Neutrophil (primary cell): ENCODE measurements around the gene HOXB9.

Source experiments
- H3K27ac ChIP-seq: fragments of 200-600 bp; sonication (generic); 2 replicates; pipeline ENCODE4 v1.5.1; 2016; ENCODE audit warnings: mild to moderate bottlenecking, moderate library complexity
- H3K27me3 ChIP-seq: fragments of 200-600 bp; sonication (generic); 2 replicates; pipeline ENCODE4 v1.6.0; 2016; ENCODE audit warnings: mild to moderate bottlenecking
- H3K36me3 ChIP-seq: fragments of 200-600 bp; sonication (generic); 2 replicates; pipeline ENCODE4 v1.5.1; 2017
- H3K4me1 ChIP-seq, 2 experiments: fragments of 200-600 bp in 1 of 2; sonication (generic) in 1 of 2; 1 replicate in 1 of 2; 2 replicates in 1 of 2; pipeline versions ENCODE4 v1.5.1 to v1.6.1; 2013 to 2016; ENCODE audit warnings: low read depth in 1 of 2, low read length in 1 of 2, mild to moderate bottlenecking in 1 of 2, moderate library complexity in 1 of 2; ENCODE audit not compliant: control insufficient read depth in 1 of 2, insufficient read depth in 1 of 2
- H3K4me3 ChIP-seq, 2 experiments: fragments of 200-600 bp in 1 of 2; sonication (generic) in 1 of 2; 1 replicate in 1 of 2; 2 replicates in 1 of 2; pipeline ENCODE4 v1.5.1; 2013 to 2016; ENCODE audit warnings: low read depth in 1 of 2, low read length in 1 of 2, mild to moderate bottlenecking in 1 of 2, moderate library complexity in 1 of 2
- H3K9me3 ChIP-seq: fragments of 200-600 bp; sonication (generic); 2 replicates; pipeline ENCODE4 v1.5.1; 2016
- TF ChIP-seq, protein P1 (sequence below): fragments of 200-600 bp; sonication (generic); IDR thresholded peaks from 2 replicates; pipeline ENCODE4 v1.5.1; 2016; ENCODE audit warnings: antibody characterized with exemption

HOXB9 gene

DNA sequence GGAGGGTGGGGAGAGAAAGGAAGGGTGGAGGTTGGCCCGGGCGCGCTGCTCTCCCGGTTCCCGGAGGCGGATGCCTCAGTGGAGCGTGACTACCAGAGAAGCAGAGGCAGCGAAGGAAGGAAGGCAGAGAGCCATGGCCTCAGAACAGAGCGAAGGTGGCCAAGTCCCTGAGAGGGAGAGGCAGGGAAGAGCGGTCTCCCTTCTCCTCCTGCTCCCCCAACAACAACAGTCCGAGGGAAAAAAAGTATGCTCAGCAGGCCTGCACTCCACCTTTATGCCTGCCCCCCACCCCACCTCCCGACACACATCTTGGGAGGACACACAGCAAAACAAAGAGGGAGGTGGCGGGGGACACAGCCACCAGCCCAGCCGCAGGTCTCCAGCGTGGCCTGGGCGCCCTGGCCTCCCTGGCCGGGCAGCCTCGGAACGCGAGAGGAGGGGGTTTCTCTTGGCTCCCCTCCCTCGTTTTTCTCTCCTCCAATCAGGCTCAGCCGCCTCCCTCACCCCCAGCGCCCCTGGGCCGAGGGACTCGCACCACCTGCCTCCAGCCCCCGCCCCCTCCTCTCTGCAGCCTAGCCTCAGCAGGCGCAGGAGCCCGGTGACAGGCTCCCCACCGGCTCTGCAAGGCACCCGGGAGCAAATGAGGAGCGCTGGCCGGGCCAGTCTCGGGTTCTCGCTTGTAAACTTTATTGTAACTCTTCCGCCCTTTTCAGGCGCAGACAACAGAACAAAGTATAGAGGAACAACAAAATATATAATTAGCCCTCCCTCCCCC is 14.3 kb downstream of the HOXB9 start:
- no peaks in the 10 kb centered on the region for H3K9me3 ChIP-seq
- no peaks in the 10 kb centered on the region for H3K36me3 ChIP-seq
- TF ChIP-seq, protein P1, sequence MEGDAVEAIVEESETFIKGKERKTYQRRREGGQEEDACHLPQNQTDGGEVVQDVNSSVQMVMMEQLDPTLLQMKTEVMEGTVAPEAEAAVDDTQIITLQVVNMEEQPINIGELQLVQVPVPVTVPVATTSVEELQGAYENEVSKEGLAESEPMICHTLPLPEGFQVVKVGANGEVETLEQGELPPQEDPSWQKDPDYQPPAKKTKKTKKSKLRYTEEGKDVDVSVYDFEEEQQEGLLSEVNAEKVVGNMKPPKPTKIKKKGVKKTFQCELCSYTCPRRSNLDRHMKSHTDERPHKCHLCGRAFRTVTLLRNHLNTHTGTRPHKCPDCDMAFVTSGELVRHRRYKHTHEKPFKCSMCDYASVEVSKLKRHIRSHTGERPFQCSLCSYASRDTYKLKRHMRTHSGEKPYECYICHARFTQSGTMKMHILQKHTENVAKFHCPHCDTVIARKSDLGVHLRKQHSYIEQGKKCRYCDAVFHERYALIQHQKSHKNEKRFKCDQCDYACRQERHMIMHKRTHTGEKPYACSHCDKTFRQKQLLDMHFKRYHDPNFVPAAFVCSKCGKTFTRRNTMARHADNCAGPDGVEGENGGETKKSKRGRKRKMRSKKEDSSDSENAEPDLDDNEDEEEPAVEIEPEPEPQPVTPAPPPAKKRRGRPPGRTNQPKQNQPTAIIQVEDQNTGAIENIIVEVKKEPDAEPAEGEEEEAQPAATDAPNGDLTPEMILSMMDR = no peak
- peaks cover 100% of the 10 kb centered on the region for H3K27me3 ChIP-seq
- peak overlapping the region in 1 of 2 experiments; percentile 61 for H3K4me3 ChIP-seq
- no peak overlapping the region for H3K27ac ChIP-seq
- H3K4me1 ChIP-seq = peaks cover 12 to 24% of the 10 kb centered on the region in 2 experiments

DNA sequence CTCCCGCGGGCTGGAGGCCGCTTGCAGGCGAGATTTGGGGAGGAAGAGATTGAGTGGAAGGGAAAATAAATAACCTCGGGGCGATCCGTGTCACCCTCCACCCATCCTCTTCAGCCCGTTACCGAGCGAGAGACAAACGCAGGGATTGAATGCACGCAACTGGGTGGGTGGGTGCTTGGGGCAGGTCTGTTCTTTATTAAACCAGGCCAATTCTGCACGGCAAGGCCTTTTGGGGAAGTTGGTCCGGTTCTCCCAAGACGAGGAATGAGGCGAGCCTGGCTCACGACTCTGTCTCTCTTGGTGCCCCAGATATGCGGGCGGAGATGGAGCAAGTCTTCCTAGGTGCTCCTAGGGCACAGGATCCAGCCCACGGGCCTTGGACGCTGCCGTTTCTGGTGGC is 14.9 kb downstream of the HOXB9 start:
- TF ChIP-seq, protein P1 = no peak
- Histone ChIP-seq H3K4me3 (peak overlapping the region; percentile 49 to 61), H3K36me3 (no peaks in the 10 kb centered on the region), H3K27me3 (peaks cover 100% of the 10 kb centered on the region), H3K9me3 (no peaks in the 10 kb centered on the region), H3K27ac (no peak overlapping the region), H3K4me1 (peaks cover 12 to 24% of the 10 kb centered on the region in 2 experiments)

- H3K36me3 ChIP-seq = no peaks in the 10 kb centered on the region
- peaks cover 12 to 24% of the 10 kb centered on the region in 2 experiments for H3K4me1 ChIP-seq
- no peak within 1 kb of the TSS for H3K27ac ChIP-seq
- H3K27me3 ChIP-seq = peaks cover 100% of the 10 kb centered on the region
- H3K4me3 ChIP-seq = peak within 1 kb of the TSS; percentile 49 to 61
- H3K9me3 ChIP-seq = no peaks in the 10 kb centered on the region
- TF ChIP-seq, protein P1 = no peak
These were observed 15.6 kb downstream of the HOXB9 start, which contains the start of gene HOXB7 for GRCh38 chr17:48610282-48611211. HOXB7 (minus strand) TSS chr17:48611017; CDS start chr17:48610918, 99 bp downstream.

- no peaks in the 10 kb centered on the region for H3K36me3 ChIP-seq
- no peaks in the 10 kb centered on the region for H3K9me3 ChIP-seq
- TF ChIP-seq, protein P1 = no peak
- peaks cover 12 to 24% of the 10 kb centered on the region in 2 experiments for H3K4me1 ChIP-seq
- no peak overlapping the region for H3K4me3 ChIP-seq
- H3K27me3 ChIP-seq = peaks cover 100% of the 10 kb centered on the region
- no peak overlapping the region for H3K27ac ChIP-seq
These were observed 16.3 kb downstream of the HOXB9 start for GRCh38 chr17:48609759-48610281.

DNA sequence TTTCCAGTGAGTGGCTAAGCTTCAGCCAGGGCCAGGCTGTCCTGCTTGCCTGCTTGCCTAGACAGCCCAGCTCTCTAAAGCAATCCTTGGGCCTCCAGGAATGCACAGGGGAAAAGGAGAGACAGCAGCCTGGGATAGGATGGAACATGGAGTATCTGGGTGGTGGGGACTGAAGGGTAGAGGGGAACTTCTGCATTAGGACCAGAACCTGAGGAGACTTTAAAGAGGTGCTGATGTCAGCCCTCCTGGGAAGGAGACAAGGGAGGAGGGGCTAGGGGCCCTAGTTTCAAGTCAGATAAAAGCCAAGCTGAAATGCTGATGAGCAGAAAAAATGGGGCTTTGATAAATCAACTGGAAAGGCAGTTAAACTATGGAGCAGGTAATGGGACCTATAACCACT is 17.1 kb downstream of the HOXB9 start:
- no peaks in the 10 kb centered on the region for H3K9me3 ChIP-seq
- peaks cover 12 to 24% of the 10 kb centered on the region in 2 experiments for H3K4me1 ChIP-seq
- TF ChIP-seq, protein P1 = no peak
- no peak overlapping the region for H3K27ac ChIP-seq
- no peaks in the 10 kb centered on the region for H3K36me3 ChIP-seq
- H3K4me3 ChIP-seq = no peak overlapping the region
- peaks cover 100% of the 10 kb centered on the region for H3K27me3 ChIP-seq
